Esophagus muscularis mucosa (tissue), 4 donors: ENCODE data around the gene EFR3B. TPM values are rescaled to one million over a fixed set of nuclear protein-coding genes. Genes with fewer than 3 reads are reported as not detected.

ENCODE experiments used
- DNase-seq: peaks from one replicate; pipeline ENCODE4 v3.0.0-alpha.2; 2017; ENCODE audit errors: extremely low spot score
- H3K27ac ChIP-seq, 4 donors: fragments of 200-600 bp; sonication (generic); replicated peaks in 1 of 4; 1 replicate in 3 of 4; 2 replicates in 1 of 4; pipeline ENCODE4 v1.5.1; 2016 to 2019; ENCODE audit warnings: mild to moderate bottlenecking in 1 of 4
- H3K27me3 ChIP-seq, 4 donors: fragments of 200-600 bp; sonication (generic); one replicate each; pipeline versions ENCODE4 v1.5.1 to v1.6.0; 2016 to 2019
- H3K36me3 ChIP-seq, 4 donors: fragments of 200-600 bp; sonication (generic); one replicate each; pipeline ENCODE4 v1.5.1; 2016 to 2019
- H3K4me1 ChIP-seq, 4 donors: fragments of 200-600 bp; sonication (generic); one replicate each; pipeline ENCODE4 v1.5.1; 2016 to 2019
- H3K4me3 ChIP-seq, 4 donors: fragments of 200-600 bp; sonication (generic); 1 replicate in 2 of 4; 2 replicates in 2 of 4; pipeline ENCODE4 v1.5.1; 2016 to 2019; ENCODE audit warnings: mild to moderate bottlenecking in 4 of 4, moderate library complexity in 1 of 4
- H3K9me3 ChIP-seq, 4 donors: fragments of 200-600 bp; sonication (generic); 1 replicate in 3 of 4; 2 replicates in 1 of 4; pipeline ENCODE4 v1.5.1; 2016 to 2019
- CTCF ChIP-seq, 3 experiments: fragments of 200-600 bp in 2 of 3; fragments of 450-650 bp in 1 of 3; sonication (generic) in 2 of 3; IDR thresholded peaks; one replicate each; pipeline ENCODE4 v1.5.1; 2017 to 2019; ENCODE audit warnings: antibody characterized with exemption in 3 of 3, mild to moderate bottlenecking in 2 of 3, moderate library complexity in 1 of 3
- EP300 ChIP-seq: sonication (generic); formaldehyde crosslinking; IDR thresholded peaks from one replicate; pipeline ENCODE4 v1.6.1; 2017; ENCODE audit warnings: antibody characterized with exemption
- POLR2A ChIP-seq: fragments of 450-650 bp; IDR thresholded peaks from one replicate; pipeline ENCODE4 v1.6.1; 2017; ENCODE audit warnings: antibody characterized with exemption, moderate library complexity, mild to moderate bottlenecking, low read depth
- POLR2AphosphoS5 ChIP-seq, 2 donors: sonication (generic); formaldehyde crosslinking; IDR thresholded peaks; one replicate each; pipeline ENCODE4 v1.6.1; 2017; ENCODE audit warnings: antibody characterized with exemption in 2 of 2
- WGBS: methylation state at CpG from one replicate; pipeline ENCODE4 v1.1.5; 2018; 5-methylcytosine and 5-hydroxymethylcytosine counted together
- intact Hi-C: fragments of 100-400 bp; cut with DNase I; formaldehyde crosslinking; loops from one replicate; pipeline ENCODE4 v1.15.1; 2023
- total RNA-seq, 4 donors: library from RNA; depleted of rRNA; stranded (reverse); fragments of >200 nt; gene quantifications; one replicate each; pipeline versions ENCODE4 v1.1.0 to v1.2.1, GENCODE V29; 2016

Gene EFR3B
- total RNA-seq, 4 donors from 2014 or later, result 0.65 to 2.9 (median 1.00) TPM

GRCh38 chr2:25115249-25115883, 73.5 kb downstream of the EFR3B start:
- Histone ChIP-seq H3K27ac (no peak overlapping the region), H3K4me3 (no peak overlapping the region), H3K9me3 (no peaks in the 10 kb centered on the region), H3K27me3 (no peaks in the 10 kb centered on the region), H3K4me1 (no peaks in the 10 kb centered on the region), H3K36me3 (no peaks in the 10 kb centered on the region)
- TF ChIP-seq POLR2A, result no peak
- TF ChIP-seq EP300, result no peak
- no peak for TF ChIP-seq CTCF (IDR thresholded peaks at IDR 0.05)
- no peak for TF ChIP-seq POLR2AphosphoS5 (IDR thresholded peaks at IDR 0.05)
- DNase-seq, result no peak
- intact Hi-C loops, result no loop called here
- 90% methylated on average over 9 of the region's 9 CpGs for WGBS

- WGBS, result 90% methylated on average over 4 of the region's 4 CpGs
- no peaks in the 10 kb centered on the region for H3K36me3 ChIP-seq
- no peak overlapping the region for H3K4me3 ChIP-seq
- TF ChIP-seq EP300 (no peak), CTCF (IDR thresholded peaks at IDR 0.05) (no peak), POLR2AphosphoS5 (IDR thresholded peaks at IDR 0.05) (no peak), POLR2A (no peak)
- DNase-seq, result no peak
- H3K9me3 ChIP-seq, result no peaks in the 10 kb centered on the region
- H3K4me1 ChIP-seq, result no peaks in the 10 kb centered on the region
- no peaks in the 10 kb centered on the region for H3K27me3 ChIP-seq
- intact Hi-C loops, result no loop called here
- no peak overlapping the region for H3K27ac ChIP-seq
These were observed 74.0 kb downstream of the EFR3B start for GRCh38 chr2:25115902-25116301.

- H3K9me3 ChIP-seq, result no peaks in the 10 kb centered on the region
- no peaks in the 10 kb centered on the region for H3K27me3 ChIP-seq
- no peak overlapping the region for H3K27ac ChIP-seq
- no peaks in the 10 kb centered on the region for H3K36me3 ChIP-seq
- WGBS, result 91% methylated on average over 13 of the region's 13 CpGs
- DNase-seq, result no peak
- H3K4me3 ChIP-seq, result no peak overlapping the region
- intact Hi-C loops, result no loop called here
- no peak for TF ChIP-seq POLR2A
- no peak for TF ChIP-seq CTCF (IDR thresholded peaks at IDR 0.05)
- TF ChIP-seq EP300, result no peak
- no peak for TF ChIP-seq POLR2AphosphoS5 (IDR thresholded peaks at IDR 0.05)
- H3K4me1 ChIP-seq, result no peaks in the 10 kb centered on the region
These were observed 75.1 kb downstream of the EFR3B start for GRCh38 chr2:25116956-25117355.

- intact Hi-C loops, result no loop called here
- H3K36me3 ChIP-seq, result peaks cover 0 to 7% (median 0%) of the 10 kb centered on the region in 4 donors
- no peaks in the 10 kb centered on the region for H3K4me1 ChIP-seq
- no peaks in the 10 kb centered on the region for H3K27me3 ChIP-seq
- no peak for TF ChIP-seq POLR2AphosphoS5 (IDR thresholded peaks at IDR 0.05)
- TF ChIP-seq EP300, result no peak
- no peak for TF ChIP-seq CTCF (IDR thresholded peaks at IDR 0.05)
- no peak for TF ChIP-seq POLR2A
- no peak overlapping the region for H3K4me3 ChIP-seq
- no peak for DNase-seq
- WGBS, result 96% methylated on average over 11 of the region's 11 CpGs
- H3K9me3 ChIP-seq, result no peaks in the 10 kb centered on the region
- no peak overlapping the region for H3K27ac ChIP-seq
These were observed 77.4 kb downstream of the EFR3B start for GRCh38 chr2:25119263-25119662.

- intact Hi-C loops, result no loop called here
- H3K4me3 ChIP-seq, result no peak overlapping the region
These were observed 80.5 kb downstream of the EFR3B start for GRCh38 chr2:25122367-25122766.

More at GRCh38 chr2:25122367-25122766, 80.5 kb downstream of the EFR3B start:
- DNase-seq, result no peak
- H3K27me3 ChIP-seq, result no peaks in the 10 kb centered on the region
- H3K27ac ChIP-seq, result no peak overlapping the region
- 98% methylated on average over 3 of the region's 3 CpGs for WGBS
- H3K36me3 ChIP-seq, result peaks cover 0 to 7% (median 0%) of the 10 kb centered on the region in 4 donors
- TF ChIP-seq POLR2AphosphoS5 (IDR thresholded peaks at IDR 0.05), result no peak
- no peaks in the 10 kb centered on the region for H3K4me1 ChIP-seq
- no peaks in the 10 kb centered on the region for H3K9me3 ChIP-seq
